Nephron (organoid): Measurements from ENCODE around the gene HELQ.

Experiments
- H3K27ac Mint-ChIP-seq, 3 experiments: 2 replicates each; pipeline ENCODE4 v1.8.0; 2020; ENCODE audit warnings: mixed read lengths in 3 of 3, mild to moderate bottlenecking in 2 of 3, moderate library complexity in 1 of 3
- H3K27me3 Mint-ChIP-seq: 2 replicates; pipeline ENCODE4 v1.8.0; 2021; ENCODE audit warnings: low read depth, mild to moderate bottlenecking, moderate library complexity, mixed read lengths
- H3K36me3 Mint-ChIP-seq: 2 replicates; pipeline ENCODE4 v1.8.0; 2020; ENCODE audit warnings: low read depth, mixed read lengths
- H3K4me1 Mint-ChIP-seq: 2 replicates; pipeline ENCODE4 v1.8.0; 2020; ENCODE audit warnings: mixed read lengths
- H3K4me3 Mint-ChIP-seq, 3 experiments: 2 replicates each; pipeline ENCODE4 v1.8.0; 2020; ENCODE audit warnings: mild to moderate bottlenecking in 3 of 3, mixed read lengths in 3 of 3, moderate library complexity in 2 of 3
- H3K9me3 Mint-ChIP-seq: 2 replicates; pipeline ENCODE4 v1.8.0; 2020; ENCODE audit warnings: mixed read lengths
- TF ChIP-seq, protein P1 (sequence below), 3 experiments: fragments of 200-600 bp; sonication (generic); IDR thresholded peaks; one replicate each; pipeline ENCODE4 v1.5.0; 2021; ENCODE audit warnings: antibody characterized with exemption in 3 of 3; ENCODE audit not compliant: unreplicated experiment in 3 of 3

HELQ gene

DNA sequence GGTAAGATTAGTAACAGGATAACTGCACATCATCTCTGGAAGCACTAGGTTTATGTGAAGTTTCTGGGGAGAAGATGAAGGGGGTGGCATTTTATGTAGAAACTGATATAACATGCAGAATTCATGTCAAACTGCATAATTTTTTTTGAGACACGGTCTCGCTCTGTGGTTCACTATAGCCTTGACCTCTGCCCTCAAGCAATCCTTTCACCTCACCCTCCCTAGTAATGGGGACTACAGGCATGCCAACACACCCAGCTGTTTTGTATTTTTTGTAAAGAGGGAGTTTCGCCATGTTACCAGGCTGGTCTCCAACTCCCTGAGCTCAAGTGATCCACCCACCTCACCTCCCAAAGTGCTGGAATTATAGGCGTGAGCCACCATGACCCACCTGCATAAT lies 17.8 kb upstream of the HELQ start:
- Mint-ChIP-seq H3K36me3 (peaks cover 30% of the 10 kb centered on the region), H3K9me3 (no peaks in the 10 kb centered on the region)
- TF ChIP-seq, protein P1, sequence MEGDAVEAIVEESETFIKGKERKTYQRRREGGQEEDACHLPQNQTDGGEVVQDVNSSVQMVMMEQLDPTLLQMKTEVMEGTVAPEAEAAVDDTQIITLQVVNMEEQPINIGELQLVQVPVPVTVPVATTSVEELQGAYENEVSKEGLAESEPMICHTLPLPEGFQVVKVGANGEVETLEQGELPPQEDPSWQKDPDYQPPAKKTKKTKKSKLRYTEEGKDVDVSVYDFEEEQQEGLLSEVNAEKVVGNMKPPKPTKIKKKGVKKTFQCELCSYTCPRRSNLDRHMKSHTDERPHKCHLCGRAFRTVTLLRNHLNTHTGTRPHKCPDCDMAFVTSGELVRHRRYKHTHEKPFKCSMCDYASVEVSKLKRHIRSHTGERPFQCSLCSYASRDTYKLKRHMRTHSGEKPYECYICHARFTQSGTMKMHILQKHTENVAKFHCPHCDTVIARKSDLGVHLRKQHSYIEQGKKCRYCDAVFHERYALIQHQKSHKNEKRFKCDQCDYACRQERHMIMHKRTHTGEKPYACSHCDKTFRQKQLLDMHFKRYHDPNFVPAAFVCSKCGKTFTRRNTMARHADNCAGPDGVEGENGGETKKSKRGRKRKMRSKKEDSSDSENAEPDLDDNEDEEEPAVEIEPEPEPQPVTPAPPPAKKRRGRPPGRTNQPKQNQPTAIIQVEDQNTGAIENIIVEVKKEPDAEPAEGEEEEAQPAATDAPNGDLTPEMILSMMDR (IDR thresholded peaks at IDR 0.05; ENCODE audit: unreplicated experiment in 3 of 3): no peak

GRCh38 chr4:83456184-83456501 lies 520 bp upstream of the HELQ start:
- Mint-ChIP-seq H3K4me1 (peaks cover 26% of the 10 kb centered on the region), H3K36me3 (peaks cover 50% of the 10 kb centered on the region), H3K27me3 (no peaks in the 10 kb centered on the region), H3K9me3 (no peaks in the 10 kb centered on the region), H3K27ac (peak overlapping the region; percentile 99 to 100 (median 100)), H3K4me3 (peak overlapping the region; percentile 99 to 100 (median 100))
- TF ChIP-seq, protein P1 (IDR thresholded peaks at IDR 0.05; ENCODE audit: unreplicated experiment in 3 of 3): no peak

More for the DNA sequence above, 17.8 kb upstream of the HELQ start:
- Mint-ChIP-seq H3K4me3 (no peak overlapping the region), H3K27me3 (no peaks in the 10 kb centered on the region), H3K4me1 (no peaks in the 10 kb centered on the region), H3K27ac (no peak overlapping the region)

DNA sequence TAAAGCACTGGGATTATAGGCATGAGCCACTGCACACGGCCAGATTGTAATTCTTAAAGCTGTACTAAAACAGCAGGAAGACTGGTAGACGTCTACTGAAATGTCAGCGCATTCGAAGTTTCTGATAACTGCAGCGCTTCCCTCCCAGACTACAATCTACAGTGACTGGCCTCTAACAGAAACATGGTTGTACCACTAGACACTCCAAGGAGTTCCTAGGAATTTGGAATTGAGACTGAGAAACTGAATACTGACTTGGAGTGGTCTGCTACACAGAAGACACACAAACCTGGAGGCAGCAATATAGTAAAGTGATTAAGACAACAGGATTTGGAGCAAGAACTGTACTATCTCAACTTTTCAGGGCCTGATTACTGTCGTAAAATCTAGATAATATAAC lies 937 bp downstream of the HELQ start:
- Mint-ChIP-seq H3K4me1 (peaks cover 26% of the 10 kb centered on the region), H3K4me3 (peak overlapping the region; percentile 99 to 100 (median 100)), H3K27me3 (no peaks in the 10 kb centered on the region), H3K9me3 (no peaks in the 10 kb centered on the region), H3K27ac (peak overlapping the region; percentile 99 to 100 (median 100)), H3K36me3 (peaks cover 45% of the 10 kb centered on the region)
- TF ChIP-seq, protein P1 (IDR thresholded peaks at IDR 0.05; ENCODE audit: unreplicated experiment in 3 of 3): no peak

- H3K4me1 Mint-ChIP-seq: peaks cover 5% of the 10 kb centered on the region
- no peak overlapping the region for H3K27ac Mint-ChIP-seq
- H3K9me3 Mint-ChIP-seq: no peaks in the 10 kb centered on the region
- no peak overlapping the region for H3K4me3 Mint-ChIP-seq
- TF ChIP-seq, protein P1 (IDR thresholded peaks at IDR 0.05; ENCODE audit: unreplicated experiment in 3 of 3): no peak
- H3K27me3 Mint-ChIP-seq: no peaks in the 10 kb centered on the region
- peaks cover 28% of the 10 kb centered on the region for H3K36me3 Mint-ChIP-seq
Observed at GRCh38 chr4:83449009-83449408, 6.6 kb downstream of the HELQ start.

- no peak overlapping the region for H3K27ac Mint-ChIP-seq
- TF ChIP-seq, protein P1 (IDR thresholded peaks at IDR 0.05; ENCODE audit: unreplicated experiment in 3 of 3): no peak
- H3K4me1 Mint-ChIP-seq: no peaks in the 10 kb centered on the region
- no peaks in the 10 kb centered on the region for H3K27me3 Mint-ChIP-seq
- no peaks in the 10 kb centered on the region for H3K9me3 Mint-ChIP-seq
- peaks cover 35% of the 10 kb centered on the region for H3K36me3 Mint-ChIP-seq
- H3K4me3 Mint-ChIP-seq: no peak overlapping the region
Observed at GRCh38 chr4:83440899-83441298, 14.7 kb downstream of the HELQ start.

- TF ChIP-seq, protein P1 (IDR thresholded peaks at IDR 0.05; ENCODE audit: unreplicated experiment in 3 of 3): no peak
- Mint-ChIP-seq H3K27ac (no peak overlapping the region), H3K9me3 (no peaks in the 10 kb centered on the region), H3K4me3 (no peak overlapping the region), H3K27me3 (no peaks in the 10 kb centered on the region), H3K36me3 (peaks cover 35% of the 10 kb centered on the region), H3K4me1 (no peaks in the 10 kb centered on the region)
Observed at GRCh38 chr4:83440148-83440814, 15.3 kb downstream of the HELQ start.
